KMS-11 (cell line): Measurements from ENCODE around the gene PTGDS.

Experiments used
- H2AFZ ChIP-seq: fragments of 200-600 bp; sonication (generic); 2 replicates; pipeline ENCODE4 v1.6.1; 2016; ENCODE audit warnings: antibody characterized with exemption, mixed run types, low read depth
- H3K27ac ChIP-seq: fragments of 200-600 bp; sonication (generic); 2 replicates; pipeline ENCODE4 v1.6.1; 2016; ENCODE audit warnings: mild to moderate bottlenecking, mixed run types
- H3K27me3 ChIP-seq: fragments of 200-600 bp; sonication (generic); 2 replicates; pipeline ENCODE4 v1.6.1; 2017; ENCODE audit warnings: mild to moderate bottlenecking, low read depth, mixed run types, moderate library complexity; ENCODE audit not compliant: insufficient read depth
- H3K36me3 ChIP-seq: fragments of 200-600 bp; sonication (generic); 2 replicates; pipeline ENCODE4 v1.6.1; 2017; ENCODE audit warnings: mild to moderate bottlenecking, mixed run types; ENCODE audit not compliant: insufficient read depth
- H3K4me1 ChIP-seq: fragments of 200-600 bp; sonication (generic); 2 replicates; pipeline ENCODE4 v1.6.1; 2016; ENCODE audit warnings: mild to moderate bottlenecking, low read depth, mixed run types; ENCODE audit not compliant: poor library complexity, severe bottlenecking
- H3K4me2 ChIP-seq: fragments of 200-600 bp; sonication (generic); 2 replicates; pipeline ENCODE4 v1.7.0; 2016; ENCODE audit warnings: mild to moderate bottlenecking, mixed run types
- H3K4me3 ChIP-seq: fragments of 200-600 bp; sonication (generic); IDR thresholded peaks from 2 replicates; pipeline ENCODE4 v1.6.1; 2017; ENCODE audit warnings: low read depth, low read length, mixed read lengths; ENCODE audit not compliant: insufficient read depth
- H3K79me2 ChIP-seq: fragments of 200-600 bp; sonication (generic); 2 replicates; pipeline ENCODE4 v1.6.1; 2016; ENCODE audit warnings: low read depth, mixed run types; ENCODE audit not compliant: insufficient read depth
- H3K9ac ChIP-seq: fragments of 200-600 bp; sonication (generic); 2 replicates; pipeline ENCODE4 v1.6.1; 2016; ENCODE audit warnings: mild to moderate bottlenecking, mixed run types
- H4K20me1 ChIP-seq: fragments of 200-600 bp; sonication (generic); 2 replicates; pipeline ENCODE4 v1.6.1; 2016; ENCODE audit warnings: mild to moderate bottlenecking, mixed run types; ENCODE audit not compliant: insufficient read depth
- TF ChIP-seq, protein P1 (sequence below): fragments of 200-600 bp; sonication (generic); conservative IDR thresholded peaks from 2 replicates; pipeline ENCODE4 v1.6.1; 2017; ENCODE audit warnings: low read depth, mild to moderate bottlenecking, antibody characterized with exemption, low read length, moderate library complexity, mixed read lengths

The PTGDS gene

DNA sequence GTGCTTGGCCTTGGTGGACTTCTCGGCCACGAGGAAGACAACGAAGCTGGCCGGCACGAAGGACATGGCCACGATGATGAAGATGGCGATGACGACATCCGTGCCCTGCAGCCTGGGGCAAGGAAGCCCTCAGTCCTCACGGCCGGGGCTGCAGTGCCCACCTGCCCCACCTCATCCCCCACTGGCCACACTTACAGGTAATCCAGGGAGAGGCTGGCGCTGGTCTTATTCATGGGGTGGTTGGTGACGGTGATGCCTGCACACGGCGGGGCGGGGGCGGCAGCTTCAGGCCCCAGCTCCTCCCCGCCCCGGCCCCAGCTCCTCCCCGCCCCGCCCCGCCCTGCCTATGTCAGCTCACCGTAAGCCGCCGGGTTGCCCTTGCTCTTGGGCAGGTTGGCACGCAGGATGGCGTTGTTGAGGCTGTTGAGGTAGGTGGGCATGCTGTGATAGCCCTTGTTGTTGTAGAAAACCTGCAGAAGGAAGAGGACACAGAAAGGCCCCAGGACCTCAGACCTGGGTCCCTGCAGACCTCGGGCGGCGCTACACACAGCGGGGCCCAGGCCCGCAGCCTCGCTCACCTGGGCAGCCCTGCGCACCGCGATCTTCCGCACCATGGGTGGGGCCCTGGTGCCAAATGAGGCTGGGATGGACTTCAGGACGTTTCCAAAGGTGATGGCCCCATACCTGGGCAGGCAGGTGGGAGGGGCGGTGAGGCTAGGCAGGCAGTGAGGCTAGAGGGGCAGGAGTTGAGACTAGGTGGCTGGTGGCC is 34.8 kb downstream of the PTGDS start:
- Histone ChIP-seq H3K79me2 (no peaks in the 10 kb centered on the region), H3K27me3 (peaks cover 13% of the 10 kb centered on the region; the same call in 1 of the 2 replicates), H3K4me3 (no peak overlapping the region), H3K27ac (no peak overlapping the region), H3K4me1 (no peaks in the 10 kb centered on the region), H3K4me2 (no peak overlapping the region), H2AFZ (no peak overlapping the region), H4K20me1 (no peaks in the 10 kb centered on the region), H3K9ac (no peak overlapping the region), H3K36me3 (no peaks in the 10 kb centered on the region)
- TF ChIP-seq, protein P1, sequence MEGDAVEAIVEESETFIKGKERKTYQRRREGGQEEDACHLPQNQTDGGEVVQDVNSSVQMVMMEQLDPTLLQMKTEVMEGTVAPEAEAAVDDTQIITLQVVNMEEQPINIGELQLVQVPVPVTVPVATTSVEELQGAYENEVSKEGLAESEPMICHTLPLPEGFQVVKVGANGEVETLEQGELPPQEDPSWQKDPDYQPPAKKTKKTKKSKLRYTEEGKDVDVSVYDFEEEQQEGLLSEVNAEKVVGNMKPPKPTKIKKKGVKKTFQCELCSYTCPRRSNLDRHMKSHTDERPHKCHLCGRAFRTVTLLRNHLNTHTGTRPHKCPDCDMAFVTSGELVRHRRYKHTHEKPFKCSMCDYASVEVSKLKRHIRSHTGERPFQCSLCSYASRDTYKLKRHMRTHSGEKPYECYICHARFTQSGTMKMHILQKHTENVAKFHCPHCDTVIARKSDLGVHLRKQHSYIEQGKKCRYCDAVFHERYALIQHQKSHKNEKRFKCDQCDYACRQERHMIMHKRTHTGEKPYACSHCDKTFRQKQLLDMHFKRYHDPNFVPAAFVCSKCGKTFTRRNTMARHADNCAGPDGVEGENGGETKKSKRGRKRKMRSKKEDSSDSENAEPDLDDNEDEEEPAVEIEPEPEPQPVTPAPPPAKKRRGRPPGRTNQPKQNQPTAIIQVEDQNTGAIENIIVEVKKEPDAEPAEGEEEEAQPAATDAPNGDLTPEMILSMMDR = no peak

DNA sequence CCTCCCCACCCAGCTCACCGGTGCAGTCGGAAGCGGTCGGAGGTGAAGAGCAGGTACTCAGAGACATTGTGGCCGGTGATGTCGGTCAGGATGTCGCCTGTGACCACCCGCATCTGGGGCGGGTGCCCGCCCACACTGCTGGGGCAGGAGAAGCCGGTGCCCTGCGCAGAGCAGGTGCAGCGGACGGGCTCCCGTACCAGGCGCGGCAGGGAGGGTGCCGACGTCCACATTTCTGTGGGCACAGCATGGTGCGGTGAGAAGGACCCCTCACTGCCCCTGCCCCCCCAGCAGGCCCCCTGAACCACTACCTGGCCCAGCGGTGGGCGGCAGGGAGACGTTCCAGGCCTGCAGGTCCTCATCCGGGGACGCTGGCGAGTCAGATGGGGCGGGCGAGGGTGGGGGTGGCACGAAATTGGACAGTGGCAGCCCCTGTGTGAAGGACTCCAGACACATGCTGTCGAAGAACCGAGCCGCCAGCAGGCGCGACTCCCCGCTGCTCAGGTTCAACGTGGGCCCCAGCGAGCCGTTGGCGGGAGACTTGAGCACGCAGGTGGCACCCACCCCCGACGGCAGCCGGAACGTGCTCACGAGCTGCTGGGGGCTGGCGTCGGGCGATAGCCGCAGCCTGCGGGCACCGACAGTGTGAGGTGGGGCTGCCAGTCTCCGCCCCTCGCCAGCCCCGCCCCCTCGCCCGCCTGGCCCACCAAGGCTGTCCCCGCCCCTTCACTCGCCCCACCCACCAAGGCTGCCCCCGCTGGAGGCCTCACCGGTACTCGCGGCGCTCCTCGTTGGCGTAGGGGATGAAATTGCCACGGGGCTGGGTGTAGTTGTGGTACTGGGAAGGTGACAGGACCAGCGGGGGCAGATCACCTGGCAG is 35.6 kb downstream of the PTGDS start:
- TF ChIP-seq, protein P1 = no peak
- Histone ChIP-seq H3K4me3 (no peak overlapping the region), H3K79me2 (no peaks in the 10 kb centered on the region), H4K20me1 (no peaks in the 10 kb centered on the region), H3K9ac (no peak overlapping the region), H3K27me3 (peaks cover 5% of the 10 kb centered on the region; the same call in 1 of the 2 replicates), H3K4me1 (no peaks in the 10 kb centered on the region), H3K36me3 (no peaks in the 10 kb centered on the region), H3K4me2 (no peak overlapping the region), H2AFZ (no peak overlapping the region), H3K27ac (no peak overlapping the region)

- no peaks in the 10 kb centered on the region for H3K36me3 ChIP-seq
- no peak overlapping the region for H3K9ac ChIP-seq
- H4K20me1 ChIP-seq = no peaks in the 10 kb centered on the region
- no peaks in the 10 kb centered on the region; the same call in 1 of the 2 replicates for H3K27me3 ChIP-seq
- TF ChIP-seq, protein P1 = no peak
- no peak overlapping the region for H3K27ac ChIP-seq
- H3K79me2 ChIP-seq = no peaks in the 10 kb centered on the region
- no peak overlapping the region for H3K4me3 ChIP-seq
- H3K4me1 ChIP-seq = no peaks in the 10 kb centered on the region
- H2AFZ ChIP-seq = no peak overlapping the region
- H3K4me2 ChIP-seq = no peak overlapping the region
Observed at GRCh38 chr9:137013571-137013940, 36.3 kb downstream of the PTGDS start.

- H3K36me3 ChIP-seq = no peaks in the 10 kb centered on the region
- TF ChIP-seq, protein P1 = no peak
Observed at GRCh38 chr9:137014166-137014565, 36.9 kb downstream of the PTGDS start.

More at GRCh38 chr9:137014166-137014565, 36.9 kb downstream of the PTGDS start:
- no peak overlapping the region for H2AFZ ChIP-seq
- no peaks in the 10 kb centered on the region for H3K4me1 ChIP-seq
- no peaks in the 10 kb centered on the region for H4K20me1 ChIP-seq
- H3K9ac ChIP-seq = no peak overlapping the region
- no peak overlapping the region for H3K27ac ChIP-seq
- H3K27me3 ChIP-seq = peaks cover 2% of the 10 kb centered on the region; the same call in 1 of the 2 replicates
- H3K4me3 ChIP-seq = no peak overlapping the region
- H3K79me2 ChIP-seq = no peaks in the 10 kb centered on the region
- no peak overlapping the region for H3K4me2 ChIP-seq
